ENCODE results near the gene GABARAP. TPM values are rescaled to one million over a fixed set of nuclear protein-coding genes. Genes with fewer than 3 reads are reported as not detected.

Gene GABARAP
- polyA plus RNA-seq, 1 of the 3 experiments (the other 2 are of a cell fraction) = 585 TPM

GRCh38 chr17:7192271-7192937 is 49.8 kb downstream of the GABARAP start:
- no peaks in the 10 kb centered on the region for H3F3A ChIP-seq (replicated peaks; ENCODE audit: insufficient read depth)
- no peaks in the 10 kb centered on the region for H3K9me2 ChIP-seq
- POLR2A ChIA-PET = no interaction called here
- H3K4me2 ChIP-seq = no peak overlapping the region
- H2AFZ ChIP-seq (ENCODE audit: low read depth) = no peak overlapping the region
- H3K4me3 ChIP-seq (ENCODE audit: low read depth in 2 of 2, low read length in 1 of 2) = no peak overlapping the region
- H3K4me1 ChIP-seq (ENCODE audit: control insufficient read depth in 1 of 2, insufficient read depth in 2 of 2, low read depth in 1 of 2, low read length in 1 of 2) = no peaks in the 10 kb centered on the region
- CTCF ChIA-PET = no interaction called here
- no peaks in the 10 kb centered on the region for H4K20me1 ChIP-seq (ENCODE audit: insufficient read depth)
- TF ChIP-seq EZH2phosphoT487 (IDR thresholded peaks at IDR 0.05; ENCODE audit: borderline replicate concordance, low read depth) (no peak), CTCF (IDR thresholded peaks at IDR 0.05) (no peak), NRF1 (IDR thresholded peaks at IDR 0.05; ENCODE audit: low read depth, low read length) (no peak)
- H3K36me3 ChIP-seq (replicated peaks in 1 of 2; ENCODE audit: control insufficient read depth in 1 of 2, insufficient read depth in 2 of 2, low read length in 1 of 2) = peaks cover 15 to 40% of the 10 kb centered on the region in 2 experiments
- no peak for DNase-seq
- 90% methylated on average over 12 of the region's 12 CpGs for WGBS (ENCODE audit: low lambda C conversion rate)
- no peaks in the 10 kb centered on the region for H3K27me3 ChIP-seq (ENCODE audit: insufficient read depth)
- no peaks in the 10 kb centered on the region for H3K9me3 ChIP-seq
- H3K27ac ChIP-seq (ENCODE audit: low read depth in 2 of 2, low read length in 1 of 2) = no peak overlapping the region
- no peaks in the 10 kb centered on the region for H3K79me2 ChIP-seq (ENCODE audit: insufficient read depth)
- no peak overlapping the region for H3K9ac ChIP-seq

- Histone ChIP-seq H2AFZ (ENCODE audit: low read depth) (no peak overlapping the region), H4K20me1 (ENCODE audit: insufficient read depth) (no peaks in the 10 kb centered on the region), H3K27ac (ENCODE audit: low read depth in 2 of 2, low read length in 1 of 2) (no peak overlapping the region), H3K4me3 (ENCODE audit: low read depth in 2 of 2, low read length in 1 of 2) (no peak overlapping the region), H3F3A (replicated peaks; ENCODE audit: insufficient read depth) (no peaks in the 10 kb centered on the region), H3K36me3 (replicated peaks in 1 of 2; ENCODE audit: control insufficient read depth in 1 of 2, insufficient read depth in 2 of 2, low read length in 1 of 2) (peaks cover 15 to 37% of the 10 kb centered on the region in 2 experiments), H3K9me3 (no peaks in the 10 kb centered on the region), H3K9ac (no peak overlapping the region), H3K4me2 (no peak overlapping the region), H3K79me2 (ENCODE audit: insufficient read depth) (no peaks in the 10 kb centered on the region), H3K9me2 (no peaks in the 10 kb centered on the region), H3K4me1 (ENCODE audit: control insufficient read depth in 1 of 2, insufficient read depth in 2 of 2, low read depth in 1 of 2, low read length in 1 of 2) (no peaks in the 10 kb centered on the region), H3K27me3 (ENCODE audit: insufficient read depth) (no peaks in the 10 kb centered on the region)
- ChIA-PET CTCF (interaction anchor here (0.8 to 1.5 kb wide), 2 partner anchors 23 to 140 kb away, joined by 3 to 4 read pairs; no protein-coding TSS in a partner anchor), POLR2A (no interaction called here)
- DNase-seq = peak; percentile 86
- TF ChIP-seq USF1 (IDR thresholded peaks at IDR 0.05; ENCODE audit: borderline replicate concordance, low read depth) (peak; percentile 81; the same call in 1 of the 2 replicates), FOXM1 (IDR thresholded peaks at IDR 0.05; ENCODE audit: low read depth) (no peak), JUND (IDR thresholded peaks at IDR 0.05) (peak; percentile 68), ZBTB33 (IDR thresholded peaks at IDR 0.05; ENCODE audit: borderline replicate concordance, low read depth) (no peak), TCF12 (IDR thresholded peaks at IDR 0.05) (no peak), REST (IDR thresholded peaks at IDR 0.05; ENCODE audit: low read depth, low read length) (peak; percentile 87), PBX3 (IDR thresholded peaks at IDR 0.05) (peak; percentile 26; the same call in 1 of the 2 replicates), FOSL2 (IDR thresholded peaks at IDR 0.05; ENCODE audit: borderline replicate concordance, low read depth) (peak; percentile 62), YY1 (IDR thresholded peaks at IDR 0.05; ENCODE audit: low read depth) (0 out of 2 replicates have a peak, but pooled peaks have one; percentile 36), CHD2 (IDR thresholded peaks at IDR 0.05; ENCODE audit: low read length, partially characterized antibody) (peak; percentile 75)
- WGBS (ENCODE audit: low lambda C conversion rate) = 85% methylated on average over 25 of the region's 26 CpGs
Observed at GRCh38 chr17:7191571-7192270, 50.5 kb downstream of the GABARAP start.
